GM23338 (cell line): ENCODE results near the gene KHK. TPM values are rescaled to one million over a fixed set of nuclear protein-coding genes. Genes with fewer than 3 reads are reported as not detected.

Experiments
- ATAC-seq: fragments of 200-7000 bp; cut with Tn5 transposase; 3 replicates; pipeline ENCODE4 v1.9.1; 2020
- DNase-seq: peaks from one replicate; pipeline ENCODE4 v3.0.0-alpha.2; 2015; ENCODE audit warnings: low spot score
- H2AFZ ChIP-seq: fragments of 200-600 bp; sonication (generic); 2 replicates; pipeline ENCODE4 v1.8.0; 2016; ENCODE audit warnings: antibody characterized with exemption, mild to moderate bottlenecking, moderate library complexity
- H3F3A ChIP-seq: fragments of 200-600 bp; sonication (generic); replicated peaks from 2 replicates; pipeline ENCODE4 v1.8.0; 2017; ENCODE audit warnings: antibody characterized with exemption, mixed run types, low read depth
- H3K27ac ChIP-seq: fragments of 200-600 bp; sonication (generic); 2 replicates; pipeline ENCODE4 v1.6.1; 2016; ENCODE audit warnings: low read depth
- H3K27me3 ChIP-seq: fragments of 200-600 bp; sonication (generic); 2 replicates; pipeline ENCODE4 v1.8.0; 2016; ENCODE audit warnings: mild to moderate bottlenecking, mixed run types, moderate library complexity; ENCODE audit not compliant: insufficient read depth
- H3K36me3 ChIP-seq: fragments of 200-600 bp; sonication (generic); 2 replicates; pipeline ENCODE4 v1.8.0; 2016; ENCODE audit warnings: mild to moderate bottlenecking; ENCODE audit not compliant: insufficient read depth
- H3K4me1 ChIP-seq: fragments of 200-600 bp; sonication (generic); 2 replicates; pipeline ENCODE4 v1.8.0; 2016; ENCODE audit warnings: mild to moderate bottlenecking, moderate library complexity; ENCODE audit not compliant: insufficient read depth
- H3K4me2 ChIP-seq: fragments of 200-600 bp; sonication (generic); 2 replicates; pipeline ENCODE4 v1.7.1; 2017; ENCODE audit warnings: mixed run types
- H3K4me3 ChIP-seq: fragments of 200-600 bp; sonication (generic); 2 replicates; pipeline ENCODE4 v1.6.1; 2016; ENCODE audit warnings: mixed run types
- H3K79me2 ChIP-seq: fragments of 200-600 bp; sonication (generic); replicated peaks from 2 replicates; pipeline ENCODE4 v1.8.0; 2017; ENCODE audit warnings: mild to moderate bottlenecking; ENCODE audit not compliant: insufficient read depth
- H3K9me2 ChIP-seq: fragments of 200-600 bp; sonication (generic); 2 replicates; pipeline ENCODE4 v1.8.0; 2017; ENCODE audit not compliant: insufficient read depth
- H4K20me1 ChIP-seq: fragments of 200-600 bp; sonication (generic); replicated peaks from 2 replicates; pipeline ENCODE4 v1.8.0; 2017; ENCODE audit warnings: mild to moderate bottlenecking; ENCODE audit not compliant: insufficient read depth
- H3K27ac Mint-ChIP-seq: 2 replicates; pipeline ENCODE4 v1.8.0; 2020; ENCODE audit warnings: inconsistent platforms, mild to moderate bottlenecking, moderate library complexity, mixed read lengths
- H3K27me3 Mint-ChIP-seq: 3 replicates; pipeline ENCODE4 v1.8.0; 2022; ENCODE audit warnings: low read depth, mild to moderate bottlenecking, moderate library complexity, mixed read lengths, inconsistent platforms; ENCODE audit not compliant: insufficient read depth, poor library complexity
- H3K36me3 Mint-ChIP-seq: 3 replicates; pipeline ENCODE4 v1.8.0; 2021; ENCODE audit warnings: low read depth, mild to moderate bottlenecking, inconsistent platforms, moderate library complexity, mixed read lengths
- H3K4me1 Mint-ChIP-seq: 3 replicates; pipeline ENCODE4 v1.8.0; 2020; ENCODE audit warnings: mild to moderate bottlenecking, inconsistent platforms, mixed read lengths
- H3K4me3 Mint-ChIP-seq: 3 replicates; pipeline ENCODE4 v1.8.0; 2021; ENCODE audit warnings: moderate library complexity, mild to moderate bottlenecking, inconsistent platforms, mixed read lengths
- H3K9me3 Mint-ChIP-seq: 3 replicates; pipeline ENCODE4 v1.8.0; 2020; ENCODE audit warnings: moderate library complexity, mild to moderate bottlenecking, inconsistent platforms, mixed read lengths
- CREB1 ChIP-seq: fragments of 250-450 bp; sonication (Bioruptor Pico); IDR thresholded peaks from 2 replicates; pipeline ENCODE4 v1.5.0; 2020; ENCODE audit warnings: low read depth, mild to moderate bottlenecking, moderate library complexity
- NANOG ChIP-seq: IDR thresholded peaks from 2 replicates; pipeline ENCODE4 v1.6.1; 2016; ENCODE audit warnings: antibody characterized with exemption, borderline replicate concordance
- STAT1 ChIP-seq: IDR thresholded peaks from one replicate; pipeline ENCODE4 v1.6.1; 2016; ENCODE audit warnings: antibody characterized with exemption; ENCODE audit not compliant: unreplicated experiment
- ZNF114 ChIP-seq: fragments of 250-450 bp; sonication (Bioruptor Pico); IDR thresholded peaks from 2 replicates; pipeline ENCODE4 v1.5.0; 2020; ENCODE audit warnings: mild to moderate bottlenecking, moderate library complexity
- ZNF331 ChIP-seq: fragments of 250-450 bp; sonication (Bioruptor Pico); IDR thresholded peaks from 2 replicates; pipeline ENCODE4 v1.5.0; 2020; ENCODE audit warnings: low read depth, mild to moderate bottlenecking, moderate library complexity
- polyA plus RNA-seq: library from polyadenylated mRNA; unstranded; fragments of >200 nt; fragmentation: Nextera tagmentation; extraction: Ambion mirVana; gene quantifications from 2 replicates; pipeline ENCODE4 v1.2.1, GENCODE V29; 2016
- total RNA-seq: library from RNA; depleted of rRNA; stranded (reverse); fragments of >200 nt; shearing (Covaris generic); gene quantifications from 2 replicates; pipeline ENCODE4 v1.2.3, GENCODE V29; 2014
- TF ChIP-seq, protein P1 (sequence below), 2 experiments: fragments of 200-600 bp in 1 of 2; sonication (generic) in 1 of 2; conservative IDR thresholded peaks; 2 replicates each; pipeline versions ENCODE4 v1.5.1 to v1.6.1; 2016 to 2017; ENCODE audit warnings: antibody characterized with exemption in 2 of 2, low read depth in 2 of 2, mild to moderate bottlenecking in 2 of 2, moderate library complexity in 1 of 2
- TF ChIP-seq, protein P2 (sequence below): fragments of 250-450 bp; sonication (Bioruptor Pico); IDR thresholded peaks from 2 replicates; pipeline ENCODE4 v1.5.0; 2020; ENCODE audit warnings: mild to moderate bottlenecking, moderate library complexity

KHK gene
- total and polyA plus RNA-seq, 2 experiments from 2014 or later = 9.7 TPM

DNA sequence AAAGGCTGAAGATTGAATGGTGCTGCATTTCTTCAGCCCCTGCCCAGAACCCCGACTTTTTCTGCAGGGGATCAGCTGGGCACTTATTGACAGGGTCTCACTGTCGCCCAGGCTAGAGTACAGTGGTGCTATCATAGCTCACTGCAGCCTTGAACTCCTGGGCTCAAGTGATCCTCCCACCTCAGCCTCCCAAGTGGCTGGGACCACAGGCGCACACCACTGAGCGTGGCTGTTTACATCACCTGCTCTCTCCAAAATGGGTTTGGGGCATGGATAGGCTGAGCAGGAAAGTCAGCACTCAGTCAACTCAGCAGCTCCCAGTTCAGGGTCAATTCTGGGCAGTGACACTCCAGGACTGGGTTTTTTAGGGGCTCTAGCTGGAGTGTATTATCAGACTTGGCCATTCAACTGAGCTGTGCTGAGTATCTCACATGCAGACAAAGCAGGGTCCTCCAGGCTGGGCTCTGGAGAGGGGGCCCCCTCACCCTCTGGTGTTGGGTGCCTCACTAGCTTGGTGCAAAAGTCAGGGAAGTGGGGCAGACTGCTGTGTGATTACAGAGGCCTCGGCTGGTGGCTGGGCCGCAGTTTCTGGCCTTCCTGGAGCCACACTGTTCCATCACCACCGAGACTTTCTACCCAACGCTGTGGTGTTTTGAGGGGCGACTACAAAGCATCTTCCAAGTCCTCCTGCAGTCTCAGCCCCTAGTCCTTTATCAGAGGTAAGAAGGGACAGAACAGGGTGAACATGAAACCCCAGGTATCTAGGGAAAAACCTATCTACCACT lies 41.5 kb downstream of the KHK start:
- peaks cover 19% of the 10 kb centered on the region; the same call in 2 of the 3 replicates for H3K36me3 Mint-ChIP-seq
- peaks cover 15% of the 10 kb centered on the region for H3K4me1 Mint-ChIP-seq
- no peak for DNase-seq
- H3K4me1 ChIP-seq = peaks cover 8% of the 10 kb centered on the region; the same call in 1 of the 2 replicates
- H3K27ac ChIP-seq = no peak overlapping the region
- ATAC-seq = no peak
- peaks cover 4% of the 10 kb centered on the region for H4K20me1 ChIP-seq
- H3K9me2 ChIP-seq = no peaks in the 10 kb centered on the region
- H3K27ac Mint-ChIP-seq = no peak overlapping the region
- no peaks in the 10 kb centered on the region for H3K36me3 ChIP-seq
- no peak overlapping the region for H3K4me3 ChIP-seq
- no peak overlapping the region for H3K4me3 Mint-ChIP-seq
- H3F3A ChIP-seq = no peaks in the 10 kb centered on the region; the same call in 1 of the 2 replicates
- TF ChIP-seq, protein P1, sequence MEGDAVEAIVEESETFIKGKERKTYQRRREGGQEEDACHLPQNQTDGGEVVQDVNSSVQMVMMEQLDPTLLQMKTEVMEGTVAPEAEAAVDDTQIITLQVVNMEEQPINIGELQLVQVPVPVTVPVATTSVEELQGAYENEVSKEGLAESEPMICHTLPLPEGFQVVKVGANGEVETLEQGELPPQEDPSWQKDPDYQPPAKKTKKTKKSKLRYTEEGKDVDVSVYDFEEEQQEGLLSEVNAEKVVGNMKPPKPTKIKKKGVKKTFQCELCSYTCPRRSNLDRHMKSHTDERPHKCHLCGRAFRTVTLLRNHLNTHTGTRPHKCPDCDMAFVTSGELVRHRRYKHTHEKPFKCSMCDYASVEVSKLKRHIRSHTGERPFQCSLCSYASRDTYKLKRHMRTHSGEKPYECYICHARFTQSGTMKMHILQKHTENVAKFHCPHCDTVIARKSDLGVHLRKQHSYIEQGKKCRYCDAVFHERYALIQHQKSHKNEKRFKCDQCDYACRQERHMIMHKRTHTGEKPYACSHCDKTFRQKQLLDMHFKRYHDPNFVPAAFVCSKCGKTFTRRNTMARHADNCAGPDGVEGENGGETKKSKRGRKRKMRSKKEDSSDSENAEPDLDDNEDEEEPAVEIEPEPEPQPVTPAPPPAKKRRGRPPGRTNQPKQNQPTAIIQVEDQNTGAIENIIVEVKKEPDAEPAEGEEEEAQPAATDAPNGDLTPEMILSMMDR (conservative IDR thresholded peaks at IDR 0.05; ENCODE audit: low read depth in 2 of 2) = no peak
- peaks cover 5% of the 10 kb centered on the region for H3K79me2 ChIP-seq
- no peak overlapping the region for H3K4me2 ChIP-seq
- H2AFZ ChIP-seq = no peak overlapping the region
- peaks cover 10% of the 10 kb centered on the region for H3K27me3 ChIP-seq
- no peaks in the 10 kb centered on the region for H3K9me3 Mint-ChIP-seq
- H3K27me3 Mint-ChIP-seq = peaks cover 12% of the 10 kb centered on the region

DNA sequence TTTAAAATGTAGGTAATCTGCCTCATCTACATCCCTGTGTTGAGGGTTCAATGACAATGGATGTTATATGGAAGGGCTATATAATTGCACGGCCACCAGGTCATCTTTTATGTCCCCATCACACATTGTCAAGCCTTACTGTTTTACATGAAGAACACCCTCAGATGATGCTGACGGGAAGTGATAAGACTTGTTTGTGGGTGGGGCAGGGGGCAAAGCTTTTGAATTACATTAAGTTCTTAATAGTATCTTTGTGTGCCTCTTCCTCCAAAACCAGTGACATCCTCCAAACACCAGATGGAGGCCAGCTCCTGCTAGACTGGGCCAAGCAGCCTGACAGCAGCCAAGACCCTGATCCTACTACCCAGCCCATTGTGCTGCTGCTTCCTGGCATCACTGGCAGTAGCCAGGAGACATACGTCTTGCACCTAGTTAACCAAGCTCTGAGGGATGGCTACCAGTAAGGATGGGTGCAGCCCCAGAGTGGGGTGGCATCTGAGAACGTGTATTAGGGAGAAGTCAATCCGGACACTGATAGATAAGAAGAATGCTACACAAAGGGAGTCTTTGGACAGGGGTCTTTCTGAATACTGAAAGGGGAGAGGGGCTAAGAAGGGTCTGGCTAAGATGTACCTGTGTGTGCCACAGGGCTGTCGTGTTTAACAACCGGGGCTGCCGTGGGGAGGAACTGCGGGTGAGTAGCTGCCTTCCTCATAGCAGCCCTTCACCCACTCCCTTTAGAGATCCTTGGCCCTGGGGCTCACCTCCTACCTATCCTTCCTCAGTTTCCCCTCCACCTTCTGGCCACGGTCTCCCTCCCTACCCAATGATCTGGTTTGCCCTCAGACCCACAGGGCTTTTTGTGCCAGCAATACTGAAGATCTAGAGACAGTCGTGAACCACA lies 42.3 kb downstream of the KHK start:
- Histone ChIP-seq H3K9me2 (no peaks in the 10 kb centered on the region), H3K4me2 (no peak overlapping the region), H3K4me1 (peaks cover 11% of the 10 kb centered on the region; the same call in 1 of the 2 replicates), H3K27ac (no peak overlapping the region), H3K4me3 (no peak overlapping the region), H4K20me1 (peaks cover 10% of the 10 kb centered on the region), H3K27me3 (peaks cover 6% of the 10 kb centered on the region; the same call in 1 of the 2 replicates), H3K36me3 (no peaks in the 10 kb centered on the region), H3K79me2 (peaks cover 11% of the 10 kb centered on the region), H3F3A (no peaks in the 10 kb centered on the region; the same call in 1 of the 2 replicates), H2AFZ (no peak overlapping the region)
- Mint-ChIP-seq H3K36me3 (peaks cover 26% of the 10 kb centered on the region; the same call in 2 of the 3 replicates), H3K9me3 (no peaks in the 10 kb centered on the region), H3K27ac (no peak overlapping the region), H3K27me3 (peaks cover 7% of the 10 kb centered on the region), H3K4me1 (peaks cover 18% of the 10 kb centered on the region), H3K4me3 (no peak overlapping the region)
- no peak for DNase-seq
- TF ChIP-seq CREB1 (no peak), ZNF114 (CRISPR knock-in tag) (no peak), ZNF331 (no peak), NANOG (no peak), STAT1 (no peak)
- TF ChIP-seq, protein P2, sequence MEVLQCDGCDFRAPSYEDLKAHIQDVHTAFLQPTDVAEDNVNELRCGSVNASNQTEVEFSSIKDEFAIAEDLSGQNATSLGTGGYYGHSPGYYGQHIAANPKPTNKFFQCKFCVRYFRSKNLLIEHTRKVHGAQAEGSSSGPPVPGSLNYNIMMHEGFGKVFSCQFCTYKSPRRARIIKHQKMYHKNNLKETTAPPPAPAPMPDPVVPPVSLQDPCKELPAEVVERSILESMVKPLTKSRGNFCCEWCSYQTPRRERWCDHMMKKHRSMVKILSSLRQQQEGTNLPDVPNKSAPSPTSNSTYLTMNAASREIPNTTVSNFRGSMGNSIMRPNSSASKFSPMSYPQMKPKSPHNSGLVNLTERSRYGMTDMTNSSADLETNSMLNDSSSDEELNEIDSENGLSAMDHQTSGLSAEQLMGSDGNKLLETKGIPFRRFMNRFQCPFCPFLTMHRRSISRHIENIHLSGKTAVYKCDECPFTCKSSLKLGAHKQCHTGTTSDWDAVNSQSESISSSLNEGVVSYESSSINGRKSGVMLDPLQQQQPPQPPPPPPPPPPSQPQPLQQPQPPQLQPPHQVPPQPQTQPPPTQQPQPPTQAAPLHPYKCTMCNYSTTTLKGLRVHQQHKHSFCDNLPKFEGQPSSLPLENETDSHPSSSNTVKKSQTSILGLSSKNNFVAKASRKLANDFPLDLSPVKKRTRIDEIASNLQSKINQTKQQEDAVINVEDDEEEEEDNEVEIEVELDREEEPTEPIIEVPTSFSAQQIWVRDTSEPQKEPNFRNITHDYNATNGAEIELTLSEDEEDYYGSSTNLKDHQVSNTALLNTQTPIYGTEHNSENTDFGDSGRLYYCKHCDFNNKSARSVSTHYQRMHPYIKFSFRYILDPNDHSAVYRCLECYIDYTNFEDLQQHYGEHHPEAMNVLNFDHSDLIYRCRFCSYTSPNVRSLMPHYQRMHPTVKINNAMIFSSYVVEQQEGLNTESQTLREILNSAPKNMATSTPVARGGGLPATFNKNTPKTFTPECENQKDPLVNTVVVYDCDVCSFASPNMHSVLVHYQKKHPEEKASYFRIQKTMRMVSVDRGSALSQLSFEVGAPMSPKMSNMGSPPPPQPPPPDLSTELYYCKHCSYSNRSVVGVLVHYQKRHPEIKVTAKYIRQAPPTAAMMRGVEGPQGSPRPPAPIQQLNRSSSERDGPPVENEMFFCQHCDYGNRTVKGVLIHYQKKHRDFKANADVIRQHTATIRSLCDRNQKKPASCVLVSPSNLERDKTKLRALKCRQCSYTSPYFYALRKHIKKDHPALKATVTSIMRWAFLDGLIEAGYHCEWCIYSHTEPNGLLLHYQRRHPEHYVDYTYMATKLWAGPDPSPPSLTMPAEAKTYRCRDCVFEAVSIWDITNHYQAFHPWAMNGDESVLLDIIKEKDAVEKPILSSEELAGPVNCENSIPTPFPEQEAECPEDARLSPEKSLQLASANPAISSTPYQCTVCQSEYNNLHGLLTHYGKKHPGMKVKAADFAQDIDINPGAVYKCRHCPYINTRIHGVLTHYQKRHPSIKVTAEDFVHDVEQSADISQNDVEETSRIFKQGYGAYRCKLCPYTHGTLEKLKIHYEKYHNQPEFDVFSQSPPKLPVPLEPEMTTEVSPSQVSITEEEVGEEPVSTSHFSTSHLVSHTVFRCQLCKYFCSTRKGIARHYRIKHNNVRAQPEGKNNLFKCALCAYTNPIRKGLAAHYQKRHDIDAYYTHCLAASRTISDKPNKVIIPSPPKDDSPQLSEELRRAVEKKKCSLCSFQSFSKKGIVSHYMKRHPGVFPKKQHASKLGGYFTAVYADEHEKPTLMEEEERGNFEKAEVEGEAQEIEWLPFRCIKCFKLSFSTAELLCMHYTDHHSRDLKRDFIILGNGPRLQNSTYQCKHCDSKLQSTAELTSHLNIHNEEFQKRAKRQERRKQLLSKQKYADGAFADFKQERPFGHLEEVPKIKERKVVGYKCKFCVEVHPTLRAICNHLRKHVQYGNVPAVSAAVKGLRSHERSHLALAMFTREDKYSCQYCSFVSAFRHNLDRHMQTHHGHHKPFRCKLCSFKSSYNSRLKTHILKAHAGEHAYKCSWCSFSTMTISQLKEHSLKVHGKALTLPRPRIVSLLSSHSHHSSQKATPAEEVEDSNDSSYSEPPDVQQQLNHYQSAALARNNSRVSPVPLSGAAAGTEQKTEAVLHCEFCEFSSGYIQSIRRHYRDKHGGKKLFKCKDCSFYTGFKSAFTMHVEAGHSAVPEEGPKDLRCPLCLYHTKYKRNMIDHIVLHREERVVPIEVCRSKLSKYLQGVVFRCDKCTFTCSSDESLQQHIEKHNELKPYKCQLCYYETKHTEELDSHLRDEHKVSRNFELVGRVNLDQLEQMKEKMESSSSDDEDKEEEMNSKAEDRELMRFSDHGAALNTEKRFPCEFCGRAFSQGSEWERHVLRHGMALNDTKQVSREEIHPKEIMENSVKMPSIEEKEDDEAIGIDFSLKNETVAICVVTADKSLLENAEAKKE (CRISPR knock-in tag) = no peak
- TF ChIP-seq, protein P1 (conservative IDR thresholded peaks at IDR 0.05; ENCODE audit: low read depth in 2 of 2) = no peak
- ATAC-seq = no peak
